Measurements from ENCODE around the gene MEPCE. TPM values are rescaled to one million over a fixed set of nuclear protein-coding genes. Genes with fewer than 3 reads are reported as not detected.
A peak's percentile ranks its signal among the peaks of the same experiment; 100 is the strongest.

MEPCE gene
- total RNA-seq, 1 experiment from 2014 or later: 85.9 TPM

- no peak overlapping the region for H3K4me3 ChIP-seq (ENCODE audit: low read depth, low read length, poor library complexity, severe bottlenecking)
- no peak for DNase-seq (ENCODE audit: low spot score)
- intact Hi-C loops (cut with micrococcal nuclease; ENCODE audit: unreplicated experiment): no loop called here
- no peaks in the 10 kb centered on the region for H3K9me3 ChIP-seq (ENCODE audit: low read depth, low read length, poor library complexity, severe bottlenecking)
- TF ChIP-seq EZH2 (IDR thresholded peaks at IDR 0.05; ENCODE audit: borderline replicate concordance, low read depth, low read length, poor library complexity, severe bottlenecking) (no peak), CTCF (conservative IDR thresholded peaks at IDR 0.05; ENCODE audit: low read depth, low read length) (no peak)
- H3K36me3 ChIP-seq (ENCODE audit: insufficient read depth, low read length, poor library complexity, severe bottlenecking): no peaks in the 10 kb centered on the region
- no peaks in the 10 kb centered on the region for H3K4me1 ChIP-seq (ENCODE audit: insufficient read depth, low read length, poor library complexity, severe bottlenecking)
- POLR2A ChIA-PET (ENCODE audit: low non-redundant PET): no interaction called here
- H3K27ac ChIP-seq (ENCODE audit: low read depth, low read length, poor library complexity, severe bottlenecking): no peak overlapping the region
- no peaks in the 10 kb centered on the region for H3K27me3 ChIP-seq (replicated peaks; ENCODE audit: insufficient read depth, low read depth, low read length, poor library complexity)
- CTCF ChIA-PET: no interaction called here
- BruUV-seq (replicated peaks): no TSS peak
Observed at GRCh38 chr7:100398239-100398638, 31.4 kb upstream of the MEPCE start.

- TF ChIP-seq CTCF (conservative IDR thresholded peaks at IDR 0.05; ENCODE audit: low read depth, low read length) (no peak), EZH2 (IDR thresholded peaks at IDR 0.05; ENCODE audit: borderline replicate concordance, low read depth, low read length, poor library complexity, severe bottlenecking) (no peak)
- ChIA-PET CTCF (no interaction called here), POLR2A (ENCODE audit: low non-redundant PET) (no interaction called here)
- Histone ChIP-seq H3K27me3 (replicated peaks; ENCODE audit: insufficient read depth, low read depth, low read length, poor library complexity) (no peaks in the 10 kb centered on the region), H3K27ac (ENCODE audit: low read depth, low read length, poor library complexity, severe bottlenecking) (no peak overlapping the region), H3K9me3 (ENCODE audit: low read depth, low read length, poor library complexity, severe bottlenecking) (no peaks in the 10 kb centered on the region), H3K4me3 (ENCODE audit: low read depth, low read length, poor library complexity, severe bottlenecking) (no peak overlapping the region), H3K36me3 (ENCODE audit: insufficient read depth, low read length, poor library complexity, severe bottlenecking) (no peaks in the 10 kb centered on the region), H3K4me1 (ENCODE audit: insufficient read depth, low read length, poor library complexity, severe bottlenecking) (no peaks in the 10 kb centered on the region)
- intact Hi-C loops (cut with micrococcal nuclease; ENCODE audit: unreplicated experiment): no loop called here
- BruUV-seq (replicated peaks): no TSS peak
- DNase-seq (ENCODE audit: low spot score): no peak
Observed at GRCh38 chr7:100400041-100400440, 29.6 kb upstream of the MEPCE start.

GRCh38 chr7:100400656-100401055, 29.0 kb upstream of the MEPCE start:
- intact Hi-C loops (cut with micrococcal nuclease; ENCODE audit: unreplicated experiment): no loop called here
- H3K9me3 ChIP-seq (ENCODE audit: low read depth, low read length, poor library complexity, severe bottlenecking): no peaks in the 10 kb centered on the region
- ChIA-PET POLR2A (ENCODE audit: low non-redundant PET) (no interaction called here), CTCF (no interaction called here)
- H3K4me3 ChIP-seq (ENCODE audit: low read depth, low read length, poor library complexity, severe bottlenecking): no peak overlapping the region
- no peak overlapping the region for H3K27ac ChIP-seq (ENCODE audit: low read depth, low read length, poor library complexity, severe bottlenecking)
- no peaks in the 10 kb centered on the region for H3K36me3 ChIP-seq (ENCODE audit: insufficient read depth, low read length, poor library complexity, severe bottlenecking)
- BruUV-seq (replicated peaks): no TSS peak
- DNase-seq (ENCODE audit: low spot score): peak; percentile 47
- H3K4me1 ChIP-seq (ENCODE audit: insufficient read depth, low read length, poor library complexity, severe bottlenecking): no peaks in the 10 kb centered on the region
- TF ChIP-seq EZH2 (IDR thresholded peaks at IDR 0.05; ENCODE audit: borderline replicate concordance, low read depth, low read length, poor library complexity, severe bottlenecking): no peak
- TF ChIP-seq CTCF (conservative IDR thresholded peaks at IDR 0.05; ENCODE audit: low read depth, low read length): peak; percentile 49
- H3K27me3 ChIP-seq (replicated peaks; ENCODE audit: insufficient read depth, low read depth, low read length, poor library complexity): no peaks in the 10 kb centered on the region
